Type B pancreatic cell (in vitro differentiated cells): ENCODE results near the gene CERS6. TPM values are rescaled to one million over a fixed set of nuclear protein-coding genes. Genes with fewer than 3 reads are reported as not detected.

Experiments
- DNase-seq: peaks from one replicate; pipeline ENCODE4 v3.0.0; 2021; ENCODE audit warnings: mixed read lengths; ENCODE audit not compliant: unreplicated experiment; ENCODE audit errors: extremely low spot score
- H3K27ac Mint-ChIP-seq: 2 replicates; pipeline ENCODE4 v1.8.0; 2021; ENCODE audit warnings: mild to moderate bottlenecking, mixed read lengths
- H3K27me3 Mint-ChIP-seq: 2 replicates; pipeline ENCODE4 v1.8.0; 2021; ENCODE audit warnings: mixed read lengths
- H3K36me3 Mint-ChIP-seq: 2 replicates; pipeline ENCODE4 v1.8.0; 2021; ENCODE audit warnings: mixed read lengths
- H3K4me1 Mint-ChIP-seq: one replicate; pipeline ENCODE4 v1.8.0; 2021; ENCODE audit warnings: mixed read lengths; ENCODE audit not compliant: unreplicated experiment
- H3K4me3 Mint-ChIP-seq: 2 replicates; pipeline ENCODE4 v1.8.0; 2021; ENCODE audit warnings: mild to moderate bottlenecking, mixed read lengths
- H3K9me3 Mint-ChIP-seq: 2 replicates; pipeline ENCODE4 v1.8.0; 2021; ENCODE audit warnings: mixed read lengths
- total RNA-seq: library from RNA; stranded (reverse); gene quantifications from 2 replicates; pipeline ENCODE4 v1.2.1, GENCODE V29; 2021; ENCODE audit warnings: low replicate concordance
- TF ChIP-seq, protein P1 (sequence below): fragments of 200-600 bp; sonication (generic); conservative IDR thresholded peaks from 2 replicates; pipeline ENCODE4 v1.5.0; 2021; ENCODE audit warnings: antibody characterized with exemption, mild to moderate bottlenecking

Gene CERS6
- total RNA-seq, 1 donor from 2014 or later, result 43.0 TPM

DNA sequence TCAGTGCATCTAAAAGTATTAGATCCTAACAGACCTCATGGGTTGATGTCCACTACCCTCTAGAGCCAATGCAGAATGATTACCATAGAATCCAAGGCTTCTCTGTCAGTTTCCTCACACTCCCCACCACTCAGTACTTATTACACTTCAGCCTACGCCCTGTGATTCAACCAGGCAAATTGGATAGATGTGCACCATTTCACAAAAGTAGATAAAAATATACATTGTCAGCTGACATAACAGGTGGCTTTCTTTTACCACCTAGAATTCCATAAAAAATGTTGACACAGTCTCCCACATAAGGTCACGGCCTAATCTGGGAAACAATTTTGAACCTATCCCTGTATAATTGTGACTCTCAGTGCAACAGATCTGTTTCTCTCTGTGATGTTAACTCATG, 144.9 kb downstream of the CERS6 start:
- no peak for DNase-seq
- peaks cover 19% of the 10 kb centered on the region for H3K9me3 Mint-ChIP-seq
- H3K4me1 Mint-ChIP-seq, result peaks cover 21% of the 10 kb centered on the region
- TF ChIP-seq, protein P1, sequence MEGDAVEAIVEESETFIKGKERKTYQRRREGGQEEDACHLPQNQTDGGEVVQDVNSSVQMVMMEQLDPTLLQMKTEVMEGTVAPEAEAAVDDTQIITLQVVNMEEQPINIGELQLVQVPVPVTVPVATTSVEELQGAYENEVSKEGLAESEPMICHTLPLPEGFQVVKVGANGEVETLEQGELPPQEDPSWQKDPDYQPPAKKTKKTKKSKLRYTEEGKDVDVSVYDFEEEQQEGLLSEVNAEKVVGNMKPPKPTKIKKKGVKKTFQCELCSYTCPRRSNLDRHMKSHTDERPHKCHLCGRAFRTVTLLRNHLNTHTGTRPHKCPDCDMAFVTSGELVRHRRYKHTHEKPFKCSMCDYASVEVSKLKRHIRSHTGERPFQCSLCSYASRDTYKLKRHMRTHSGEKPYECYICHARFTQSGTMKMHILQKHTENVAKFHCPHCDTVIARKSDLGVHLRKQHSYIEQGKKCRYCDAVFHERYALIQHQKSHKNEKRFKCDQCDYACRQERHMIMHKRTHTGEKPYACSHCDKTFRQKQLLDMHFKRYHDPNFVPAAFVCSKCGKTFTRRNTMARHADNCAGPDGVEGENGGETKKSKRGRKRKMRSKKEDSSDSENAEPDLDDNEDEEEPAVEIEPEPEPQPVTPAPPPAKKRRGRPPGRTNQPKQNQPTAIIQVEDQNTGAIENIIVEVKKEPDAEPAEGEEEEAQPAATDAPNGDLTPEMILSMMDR, result no peak
- H3K36me3 Mint-ChIP-seq, result peaks cover 37% of the 10 kb centered on the region
- no peak overlapping the region for H3K4me3 Mint-ChIP-seq
- no peaks in the 10 kb centered on the region for H3K27me3 Mint-ChIP-seq
- no peak overlapping the region for H3K27ac Mint-ChIP-seq

DNA sequence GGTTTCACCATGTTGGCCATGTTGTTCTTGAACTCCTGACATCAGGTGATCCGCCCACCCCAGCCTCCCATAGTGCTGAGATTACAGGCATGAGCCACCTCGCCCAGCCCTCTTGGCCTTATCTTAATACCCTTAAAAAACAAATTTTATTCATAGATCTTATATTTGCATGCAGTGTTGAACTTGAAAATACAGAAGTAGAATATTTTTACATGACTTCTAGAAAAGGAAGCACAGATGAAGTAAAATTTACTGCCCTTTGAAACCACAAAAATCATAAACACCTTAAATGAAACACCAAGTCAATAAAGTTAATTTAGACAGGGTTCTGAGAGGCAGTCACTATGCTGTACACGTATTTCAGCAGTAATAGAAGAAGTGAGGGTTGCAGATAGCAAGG, 145.7 kb downstream of the CERS6 start:
- TF ChIP-seq, protein P1, result no peak
- Mint-ChIP-seq H3K27ac (no peak overlapping the region), H3K9me3 (peaks cover 24% of the 10 kb centered on the region), H3K4me3 (no peak overlapping the region), H3K4me1 (peaks cover 21% of the 10 kb centered on the region), H3K27me3 (no peaks in the 10 kb centered on the region), H3K36me3 (peaks cover 44% of the 10 kb centered on the region)
- DNase-seq, result no peak

DNA sequence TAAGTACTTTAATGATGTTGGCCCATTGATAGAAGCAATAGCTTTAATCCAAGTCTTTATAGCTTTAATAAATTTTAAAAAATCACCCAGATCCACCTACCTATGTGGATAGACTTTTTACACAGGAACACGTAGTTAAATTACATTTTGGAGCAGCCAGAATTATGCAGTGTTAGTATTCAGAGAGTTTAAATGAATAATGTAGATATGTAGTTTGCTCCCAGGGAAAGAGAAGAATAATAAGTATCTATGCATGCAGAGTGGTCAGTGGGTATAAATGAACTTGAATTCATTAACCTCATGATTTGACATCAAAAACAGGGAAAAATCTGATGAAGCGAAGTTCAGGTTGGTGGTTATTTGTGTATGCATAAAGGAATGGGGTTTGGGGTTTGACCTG, 146.3 kb downstream of the CERS6 start:
- Mint-ChIP-seq H3K27ac (no peak overlapping the region), H3K27me3 (no peaks in the 10 kb centered on the region), H3K4me3 (no peak overlapping the region), H3K9me3 (peaks cover 24% of the 10 kb centered on the region), H3K36me3 (peaks cover 42% of the 10 kb centered on the region), H3K4me1 (peaks cover 21% of the 10 kb centered on the region)
- TF ChIP-seq, protein P1, result no peak
- no peak for DNase-seq

DNA sequence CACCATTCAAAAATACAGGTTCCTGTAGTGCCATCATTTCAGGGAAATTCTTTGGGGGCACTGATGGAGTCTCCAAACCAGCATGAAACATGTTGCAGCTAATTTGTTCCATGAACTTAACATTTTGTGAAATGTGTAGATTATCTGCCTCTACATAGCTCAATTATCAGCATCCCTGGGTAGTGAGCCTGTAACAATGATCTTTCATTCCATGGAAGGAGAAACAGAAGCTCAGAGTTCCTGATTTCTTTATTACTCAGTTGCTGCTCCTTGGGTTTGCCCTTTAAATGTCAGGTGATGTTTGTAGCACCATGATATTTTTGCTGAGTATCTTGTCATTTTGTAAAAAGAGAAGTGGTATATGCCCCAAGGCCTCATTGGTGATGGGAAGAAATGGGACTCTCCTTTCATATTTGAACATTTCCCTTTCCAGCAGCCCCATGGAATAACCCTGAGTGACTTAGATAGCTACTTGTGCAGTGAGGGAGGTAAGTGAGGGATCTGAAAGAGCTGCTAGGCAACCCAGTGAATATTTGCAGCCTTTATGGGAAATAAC, 146.9 kb downstream of the CERS6 start:
- Mint-ChIP-seq H3K4me1 (peaks cover 19% of the 10 kb centered on the region), H3K9me3 (peaks cover 24% of the 10 kb centered on the region), H3K4me3 (no peak overlapping the region), H3K36me3 (peaks cover 45% of the 10 kb centered on the region), H3K27me3 (no peaks in the 10 kb centered on the region), H3K27ac (no peak overlapping the region)
- TF ChIP-seq, protein P1, result no peak
- no peak for DNase-seq

DNA sequence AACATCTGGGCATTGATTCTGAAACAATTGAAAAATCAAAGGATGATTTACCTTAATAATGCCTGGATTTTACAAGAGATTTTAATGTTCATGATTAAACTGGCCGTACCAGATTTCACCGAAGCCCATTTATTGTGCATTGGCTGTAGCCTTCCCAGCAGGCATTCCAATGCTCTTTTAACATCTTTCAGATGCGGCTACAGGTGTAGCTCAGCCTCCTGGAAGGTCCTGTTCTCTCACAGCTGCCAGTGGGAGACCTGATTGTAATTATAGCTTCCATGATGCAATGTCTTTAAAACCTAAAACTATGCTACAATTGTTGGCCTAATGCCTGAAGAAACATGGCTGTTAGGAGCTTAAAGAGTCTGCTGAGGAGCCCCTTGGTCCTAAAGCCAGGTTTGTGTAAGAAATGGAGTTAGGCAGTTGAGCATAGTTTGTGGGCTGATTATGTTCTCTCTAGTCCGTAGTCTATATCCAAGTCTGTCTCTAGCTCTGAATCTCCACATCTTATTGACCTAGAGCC, 147.4 kb downstream of the CERS6 start:
- Mint-ChIP-seq H3K4me3 (no peak overlapping the region), H3K9me3 (peaks cover 24% of the 10 kb centered on the region), H3K27me3 (no peaks in the 10 kb centered on the region), H3K36me3 (peaks cover 47% of the 10 kb centered on the region), H3K4me1 (peaks cover 14% of the 10 kb centered on the region), H3K27ac (no peak overlapping the region)
- no peak for DNase-seq
- TF ChIP-seq, protein P1, result no peak
